Stimulated activated naive CD8-positive, alpha-beta T cell treated with anti-CD3 and anti-CD28 coated beads, Interleukin-15, amount 100 ng/mL, for 72 hours (primary cell): Measurements from ENCODE around the gene COMTD1.

Experiments used
- ATAC-seq: fragments of 150-1000 bp; cut with Tn5 transposase; 2 replicates; pipeline ENCODE4 v1.10.0; 2021; ENCODE audit warnings: mild to moderate bottlenecking, moderate library complexity
- DNase-seq, 2 donors: peaks; one replicate each; pipeline ENCODE4 v3.0.0; 2021 to 2022
- H3K27ac Mint-ChIP-seq, 2 donors: one replicate each; pipeline ENCODE4 v1.8.0; 2022; ENCODE audit warnings: mild to moderate bottlenecking in 2 of 2, mixed read lengths in 2 of 2, moderate library complexity in 2 of 2
- H3K27me3 Mint-ChIP-seq: one replicate; pipeline ENCODE4 v1.8.0; 2022; ENCODE audit warnings: mixed read lengths
- H3K4me1 Mint-ChIP-seq: one replicate; pipeline ENCODE4 v1.8.0; 2022; ENCODE audit warnings: mild to moderate bottlenecking, mixed read lengths
- H3K4me3 Mint-ChIP-seq, 2 donors: one replicate each; pipeline ENCODE4 v1.8.0; 2022; ENCODE audit warnings: mild to moderate bottlenecking in 2 of 2, mixed read lengths in 2 of 2, moderate library complexity in 1 of 2
- H3K9me3 Mint-ChIP-seq, 2 donors: one replicate each; pipeline ENCODE4 v1.8.0; 2022; ENCODE audit warnings: mixed read lengths in 2 of 2

The COMTD1 gene

DNA sequence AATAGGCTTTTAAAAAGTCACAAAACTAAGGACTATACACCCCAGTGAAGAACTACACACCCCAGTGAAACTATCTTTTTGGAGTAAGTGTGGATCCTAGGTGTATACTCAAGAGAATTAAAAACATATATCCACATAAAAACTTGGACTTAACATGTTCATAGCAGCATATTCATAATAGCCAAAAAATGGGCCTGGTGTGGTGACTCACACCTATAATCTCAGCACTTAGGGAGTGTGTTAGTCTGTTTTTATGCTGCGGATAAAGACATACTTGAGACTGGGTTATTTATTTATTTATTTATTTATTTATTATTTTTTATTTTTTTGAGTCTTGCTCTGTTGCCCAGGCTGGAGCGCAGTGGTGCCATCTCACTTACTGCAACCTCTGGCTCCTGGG lies 19.0 kb upstream of the COMTD1 start:
- DNase-seq, result no peak
- ATAC-seq, result no peak
- H3K4me3 Mint-ChIP-seq, result no peak overlapping the region
- no peaks in the 10 kb centered on the region for H3K4me1 Mint-ChIP-seq
- H3K27me3 Mint-ChIP-seq, result no peaks in the 10 kb centered on the region
- peaks cover 19 to 23% of the 10 kb centered on the region in 2 donors for H3K9me3 Mint-ChIP-seq
- no peak overlapping the region for H3K27ac Mint-ChIP-seq

- no peak for ATAC-seq
- no peaks in the 10 kb centered on the region for H3K4me1 Mint-ChIP-seq
- H3K27me3 Mint-ChIP-seq, result no peaks in the 10 kb centered on the region
- no peak overlapping the region for H3K4me3 Mint-ChIP-seq
- no peak overlapping the region for H3K27ac Mint-ChIP-seq
- peaks cover 19 to 23% of the 10 kb centered on the region in 2 donors for H3K9me3 Mint-ChIP-seq
- DNase-seq, result no peak
Observed at GRCh38 chr10:75253281-75254220, 17.8 kb upstream of the COMTD1 start.

DNA sequence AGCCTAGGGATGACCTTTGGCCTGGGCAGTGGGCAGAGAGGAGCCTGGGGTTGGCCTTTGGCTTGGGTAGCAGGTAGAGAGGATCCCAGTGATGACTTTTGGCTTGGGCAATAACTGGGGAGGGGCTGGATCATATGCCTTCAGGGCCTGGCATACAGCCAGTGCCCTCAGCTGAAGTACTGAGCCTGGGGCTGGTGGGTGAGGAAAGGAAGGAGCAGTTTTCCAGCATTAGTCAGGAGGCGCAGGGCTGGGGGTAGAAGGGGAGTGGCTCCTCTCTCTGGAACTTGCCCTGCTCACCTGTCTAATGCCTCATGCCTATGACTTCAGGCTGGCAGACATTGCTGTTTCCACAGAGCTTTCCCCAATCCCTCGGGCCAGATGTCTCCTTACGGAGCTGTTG lies 15.2 kb upstream of the COMTD1 start:
- no peak overlapping the region for H3K4me3 Mint-ChIP-seq
- H3K27ac Mint-ChIP-seq, result peak overlapping the region in 1 of 2 donors; percentile 61
- H3K27me3 Mint-ChIP-seq, result no peaks in the 10 kb centered on the region
- H3K4me1 Mint-ChIP-seq, result no peaks in the 10 kb centered on the region
- H3K9me3 Mint-ChIP-seq, result peaks cover 19 to 23% of the 10 kb centered on the region in 2 donors
- ATAC-seq (no peak), DNase-seq (no peak)

DNA sequence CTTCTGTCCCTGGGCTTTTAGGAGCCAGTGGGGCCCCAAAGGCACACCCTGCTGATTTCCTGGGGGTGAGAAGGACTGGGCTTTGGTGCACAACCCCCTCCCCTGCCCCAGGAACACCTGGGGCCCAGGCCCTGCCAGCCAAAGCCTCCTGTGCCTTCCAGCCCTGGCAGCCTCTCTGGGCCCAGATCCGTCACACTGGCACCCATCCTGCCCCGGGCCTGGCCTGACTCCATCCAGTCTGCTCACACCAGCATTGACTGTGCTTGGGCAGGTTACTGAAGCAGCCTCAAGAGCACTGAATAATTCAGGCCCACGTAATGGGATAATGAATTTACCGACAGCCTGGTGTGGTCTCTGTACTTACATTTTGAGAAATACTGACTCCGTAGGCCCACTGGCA lies 12.0 kb upstream of the COMTD1 start:
- Mint-ChIP-seq H3K9me3 (peaks cover 4 to 7% of the 10 kb centered on the region in 2 donors), H3K27ac (no peak overlapping the region), H3K27me3 (no peaks in the 10 kb centered on the region), H3K4me1 (no peaks in the 10 kb centered on the region), H3K4me3 (no peak overlapping the region)
- no peak for ATAC-seq
- DNase-seq, result no peak

DNA sequence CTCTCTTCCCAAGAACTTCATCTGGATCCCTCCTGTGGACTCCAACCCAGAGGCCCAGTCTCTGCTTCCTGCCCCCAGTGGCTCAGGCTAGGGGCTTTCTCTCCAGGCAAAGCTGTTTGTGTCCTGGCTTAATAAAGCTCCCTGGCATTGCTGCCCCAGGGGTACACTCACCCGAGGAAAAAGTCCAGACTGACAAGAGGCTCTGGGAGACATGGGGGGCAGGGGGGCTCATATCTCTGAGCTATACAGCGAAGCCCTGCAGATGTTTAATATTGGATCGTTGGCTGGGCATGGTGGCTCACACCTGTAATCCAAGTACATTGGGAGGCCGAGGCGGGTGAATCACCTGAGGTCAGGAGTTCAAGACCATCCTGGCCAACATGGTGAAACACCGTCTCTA lies 10.7 kb upstream of the COMTD1 start:
- Mint-ChIP-seq H3K4me3 (no peak overlapping the region), H3K27me3 (no peaks in the 10 kb centered on the region), H3K27ac (no peak overlapping the region), H3K9me3 (no peaks in the 10 kb centered on the region), H3K4me1 (no peaks in the 10 kb centered on the region)
- DNase-seq (no peak), ATAC-seq (no peak)

- no peak overlapping the region for H3K27ac Mint-ChIP-seq
- H3K27me3 Mint-ChIP-seq, result no peaks in the 10 kb centered on the region
- no peak for ATAC-seq
- no peak for DNase-seq
- H3K4me3 Mint-ChIP-seq, result no peak overlapping the region
- no peaks in the 10 kb centered on the region for H3K9me3 Mint-ChIP-seq
- no peaks in the 10 kb centered on the region for H3K4me1 Mint-ChIP-seq
Observed at GRCh38 chr10:75245354-75246250, 9.8 kb upstream of the COMTD1 start.

- DNase-seq (no peak), ATAC-seq (no peak)
- Mint-ChIP-seq H3K4me1 (no peaks in the 10 kb centered on the region), H3K27ac (no peak overlapping the region), H3K9me3 (no peaks in the 10 kb centered on the region), H3K4me3 (no peak overlapping the region), H3K27me3 (no peaks in the 10 kb centered on the region)
Observed at GRCh38 chr10:75244487-75245353, 9.0 kb upstream of the COMTD1 start.

- no peaks in the 10 kb centered on the region for H3K9me3 Mint-ChIP-seq
- no peak overlapping the region for H3K27ac Mint-ChIP-seq
- ATAC-seq (no peak), DNase-seq (no peak)
- no peaks in the 10 kb centered on the region for H3K27me3 Mint-ChIP-seq
- no peaks in the 10 kb centered on the region for H3K4me1 Mint-ChIP-seq
- no peak overlapping the region for H3K4me3 Mint-ChIP-seq
Observed at GRCh38 chr10:75243426-75243825, 7.7 kb upstream of the COMTD1 start.

DNA sequence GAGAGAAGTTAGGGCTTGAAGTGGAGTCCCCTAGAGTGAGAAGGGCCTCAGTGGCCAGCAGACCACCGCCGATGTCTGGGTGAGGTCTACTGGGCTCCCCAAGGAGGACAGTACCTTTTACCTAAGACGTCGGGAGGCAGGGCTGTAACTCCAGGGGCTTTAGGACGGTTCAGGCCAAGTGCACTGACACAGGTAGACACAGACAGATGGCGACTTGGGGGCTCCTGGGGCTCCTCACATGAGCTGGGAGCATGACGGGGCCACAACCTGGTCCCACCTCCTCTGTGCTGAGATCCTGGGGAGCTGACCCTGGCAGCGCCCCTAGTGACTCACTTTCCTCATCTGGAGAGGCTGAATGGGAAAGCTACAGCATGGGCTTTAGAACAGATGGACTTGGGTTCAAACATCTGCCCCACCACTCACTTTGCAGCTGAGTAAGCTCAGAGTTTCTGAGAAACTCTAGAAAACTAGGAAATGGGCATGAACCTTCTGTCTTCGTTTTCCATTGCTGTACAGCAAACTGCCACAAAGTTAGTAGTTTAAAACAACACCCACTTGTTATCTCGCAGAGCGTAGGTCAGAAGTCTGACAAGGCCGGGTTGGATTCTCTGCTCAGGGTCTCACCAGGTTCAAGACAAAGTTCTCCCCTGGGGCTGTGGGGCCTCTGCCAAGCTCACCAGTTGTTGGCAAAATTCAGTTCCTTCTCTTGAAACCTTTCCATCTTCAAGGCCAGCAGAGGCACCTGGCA lies 4.7 kb upstream of the COMTD1 start:
- H3K9me3 Mint-ChIP-seq, result no peaks in the 10 kb centered on the region
- ATAC-seq, result no peak
- no peak overlapping the region for H3K4me3 Mint-ChIP-seq
- H3K27me3 Mint-ChIP-seq, result no peaks in the 10 kb centered on the region
- H3K4me1 Mint-ChIP-seq, result peaks cover 8% of the 10 kb centered on the region
- no peak overlapping the region for H3K27ac Mint-ChIP-seq
- DNase-seq, result no peak

DNA sequence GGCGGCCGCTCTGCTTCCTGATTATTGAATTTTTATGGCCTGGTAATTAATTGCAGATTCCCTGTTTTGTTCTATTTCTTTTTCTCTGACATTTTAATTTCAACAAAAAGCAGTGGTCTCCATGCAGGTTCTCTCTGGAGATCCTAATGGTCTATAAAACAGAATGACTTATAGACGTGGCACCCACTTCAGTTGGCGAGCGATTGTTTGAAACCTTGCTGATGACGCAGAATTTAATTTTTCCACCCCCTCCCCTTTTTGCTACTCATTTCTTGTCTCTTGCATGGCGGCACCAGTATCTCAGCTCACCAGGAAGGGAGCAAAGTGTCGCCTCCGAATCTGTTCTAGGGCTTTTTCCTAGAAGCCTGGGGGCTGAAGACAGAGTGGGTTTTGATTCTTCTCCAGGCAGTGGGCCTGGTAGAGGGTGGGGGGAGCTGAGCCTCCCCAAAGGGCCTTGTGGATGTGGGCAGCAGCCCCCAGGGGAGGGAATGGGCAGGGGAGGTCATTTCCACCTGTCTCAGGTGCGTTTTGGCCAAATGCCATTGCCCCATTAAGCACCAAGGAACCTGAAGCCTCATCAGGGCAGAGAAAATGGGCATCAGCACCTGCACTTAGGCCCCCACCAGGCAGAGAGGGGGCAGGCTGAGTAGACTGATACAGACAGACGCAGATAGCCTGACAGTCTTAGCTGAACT lies 3.5 kb upstream of the COMTD1 start:
- Mint-ChIP-seq H3K27me3 (no peaks in the 10 kb centered on the region), H3K27ac (peak overlapping the region in 1 of 2 donors; percentile 29), H3K4me1 (peaks cover 8% of the 10 kb centered on the region), H3K4me3 (no peak overlapping the region), H3K9me3 (no peaks in the 10 kb centered on the region)
- ATAC-seq (no peak), DNase-seq (no peak)

DNA sequence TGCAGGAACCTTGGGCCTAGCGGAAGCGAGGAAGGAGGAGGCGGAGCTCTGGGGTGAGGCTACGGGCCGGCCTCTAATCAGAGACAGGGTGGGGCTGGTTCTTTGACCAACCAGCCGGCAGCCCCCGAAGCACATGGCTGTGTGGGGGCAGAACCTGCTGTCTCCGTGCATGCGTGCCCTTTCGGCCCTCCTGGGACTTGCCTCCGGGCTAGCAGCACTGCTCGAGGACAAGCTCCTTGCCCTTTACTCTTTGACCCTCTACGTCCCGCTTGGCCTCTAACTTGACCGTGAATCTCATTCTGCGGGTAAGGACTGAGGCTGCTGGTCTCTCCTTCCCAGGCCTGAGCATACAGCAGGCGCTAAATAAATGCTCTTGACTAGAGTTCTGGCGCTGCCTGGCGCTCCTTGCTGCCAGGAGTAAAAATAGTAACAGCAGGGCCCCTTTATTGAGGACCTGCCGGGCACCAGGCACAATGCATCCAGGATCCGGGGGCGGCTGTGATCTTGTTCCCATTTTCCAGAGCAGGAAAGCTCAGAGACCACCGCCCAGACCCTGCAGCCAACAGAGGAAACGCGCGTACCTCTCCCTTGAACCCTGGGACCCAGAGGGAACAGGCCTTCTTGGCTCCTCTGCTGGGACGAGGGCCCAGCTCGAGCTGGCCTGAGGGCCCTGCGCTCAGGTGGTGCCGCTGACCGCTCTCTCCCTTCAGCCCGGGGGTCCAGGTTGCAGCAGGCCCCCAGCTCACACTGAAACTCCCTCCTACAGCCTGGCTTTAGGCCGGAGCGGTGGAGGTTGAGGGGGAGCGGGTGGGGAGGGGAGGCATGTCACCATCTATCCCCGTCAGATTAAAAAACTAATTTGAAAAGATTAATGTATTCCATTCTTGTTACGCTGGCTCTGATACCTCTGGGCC lies 2.7 kb upstream of the COMTD1 start:
- Mint-ChIP-seq H3K4me1 (peaks cover 13% of the 10 kb centered on the region), H3K27ac (no peak overlapping the region), H3K27me3 (no peaks in the 10 kb centered on the region), H3K4me3 (no peak overlapping the region), H3K9me3 (no peaks in the 10 kb centered on the region)
- ATAC-seq (no peak), DNase-seq (no peak)

DNA sequence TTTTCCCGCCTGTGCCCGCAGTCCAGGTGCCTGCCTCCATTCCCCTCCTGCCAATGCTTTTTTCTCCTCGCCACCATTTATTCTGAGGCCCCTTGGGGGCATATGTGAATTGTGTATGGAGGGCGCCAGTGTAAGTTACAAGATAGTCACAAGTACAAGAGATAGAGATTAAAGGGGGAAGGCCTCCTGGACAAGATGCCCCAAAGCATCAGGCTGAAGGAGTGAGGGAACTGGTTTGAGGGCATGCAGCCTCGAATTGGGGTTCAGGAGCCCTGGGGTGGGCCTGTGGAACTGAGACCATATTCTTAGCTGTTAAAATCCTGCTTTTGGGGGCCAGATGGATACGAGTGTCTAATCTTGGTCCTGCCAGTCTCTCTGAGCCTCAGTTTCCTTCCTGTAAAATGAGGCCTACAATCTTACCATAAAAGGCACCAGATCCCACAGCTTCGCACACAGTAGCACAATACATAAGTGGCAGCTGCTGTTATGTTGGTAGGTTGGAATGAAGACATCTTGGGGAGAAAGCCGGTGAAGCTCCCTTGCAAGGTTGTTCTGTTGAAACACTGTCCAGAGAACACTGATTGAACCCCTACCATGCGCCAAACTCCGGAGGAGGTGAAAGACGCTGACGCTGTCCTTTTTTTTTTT lies 545 bp upstream of the COMTD1 start:
- peak overlapping the region; percentile 95 to 96 for H3K27ac Mint-ChIP-seq
- H3K27me3 Mint-ChIP-seq, result no peaks in the 10 kb centered on the region
- ATAC-seq (peak; percentile 4), DNase-seq (no peak)
- peaks cover 27% of the 10 kb centered on the region for H3K4me1 Mint-ChIP-seq
- peak overlapping the region; percentile 63 to 90 for H3K4me3 Mint-ChIP-seq
- H3K9me3 Mint-ChIP-seq, result no peaks in the 10 kb centered on the region
